ENCODE measurements around the gene RPIA.

Gene RPIA

GRCh38 chr2:88724643-88725332 lies 33.3 kb downstream of the RPIA start:
- peaks cover 53% of the 10 kb centered on the region for H3K36me3 Mint-ChIP-seq (ENCODE audit: low read depth)
- H3K4me1 Mint-ChIP-seq, result no peaks in the 10 kb centered on the region
- H3K9me3 Mint-ChIP-seq, result peaks cover 17% of the 10 kb centered on the region
- no peaks in the 10 kb centered on the region for H3K27me3 Mint-ChIP-seq (ENCODE audit: low read depth)
- no peak overlapping the region for H3K4me3 Mint-ChIP-seq
- TF ChIP-seq CTCF (IDR thresholded peaks at IDR 0.05; ENCODE audit: unreplicated experiment in 3 of 3), result no peak
- peak overlapping the region in 2 of 3 experiments; percentile 45 to 60 for H3K27ac Mint-ChIP-seq

GRCh38 chr2:88729061-88729745 lies 37.7 kb downstream of the RPIA start:
- H3K4me1 Mint-ChIP-seq, result no peaks in the 10 kb centered on the region
- H3K27ac Mint-ChIP-seq, result no peak overlapping the region
- H3K4me3 Mint-ChIP-seq, result no peak overlapping the region
- no peaks in the 10 kb centered on the region for H3K27me3 Mint-ChIP-seq (ENCODE audit: low read depth)
- H3K36me3 Mint-ChIP-seq (ENCODE audit: low read depth), result peaks cover 29% of the 10 kb centered on the region
- TF ChIP-seq CTCF (IDR thresholded peaks at IDR 0.05; ENCODE audit: unreplicated experiment in 3 of 3), result no peak
- H3K9me3 Mint-ChIP-seq, result peaks cover 8% of the 10 kb centered on the region

GRCh38 chr2:88733155-88733902 lies 41.9 kb downstream of the RPIA start:
- TF ChIP-seq CTCF (IDR thresholded peaks at IDR 0.05; ENCODE audit: unreplicated experiment in 3 of 3), result no peak
- Mint-ChIP-seq H3K36me3 (ENCODE audit: low read depth) (peaks cover 33% of the 10 kb centered on the region), H3K27me3 (ENCODE audit: low read depth) (no peaks in the 10 kb centered on the region), H3K4me1 (no peaks in the 10 kb centered on the region), H3K27ac (no peak overlapping the region), H3K4me3 (no peak overlapping the region), H3K9me3 (peaks cover 5% of the 10 kb centered on the region)

GRCh38 chr2:88735133-88735532 lies 43.7 kb downstream of the RPIA start:
- Mint-ChIP-seq H3K27me3 (ENCODE audit: low read depth) (no peaks in the 10 kb centered on the region), H3K9me3 (peaks cover 2% of the 10 kb centered on the region), H3K4me3 (no peak overlapping the region), H3K36me3 (ENCODE audit: low read depth) (peaks cover 31% of the 10 kb centered on the region), H3K4me1 (no peaks in the 10 kb centered on the region), H3K27ac (no peak overlapping the region)
- TF ChIP-seq CTCF (IDR thresholded peaks at IDR 0.05; ENCODE audit: unreplicated experiment in 3 of 3), result no peak

GRCh38 chr2:88735853-88736252 lies 44.4 kb downstream of the RPIA start:
- no peaks in the 10 kb centered on the region for H3K4me1 Mint-ChIP-seq
- TF ChIP-seq CTCF (IDR thresholded peaks at IDR 0.05; ENCODE audit: unreplicated experiment in 3 of 3), result no peak
- H3K4me3 Mint-ChIP-seq, result no peak overlapping the region
- H3K9me3 Mint-ChIP-seq, result peaks cover 3% of the 10 kb centered on the region
- no peak overlapping the region for H3K27ac Mint-ChIP-seq
- H3K27me3 Mint-ChIP-seq (ENCODE audit: low read depth), result no peaks in the 10 kb centered on the region
- peaks cover 38% of the 10 kb centered on the region for H3K36me3 Mint-ChIP-seq (ENCODE audit: low read depth)
